Ishikawa (cell line): ENCODE measurements around the gene WIPF3.

Experiments used
- CEBPB ChIP-seq: IDR thresholded peaks from 2 replicates; pipeline ENCODE4 v1.6.1; 2012
- CREB1 ChIP-seq: IDR thresholded peaks from 2 replicates; pipeline ENCODE4 v1.6.1; 2012; ENCODE audit warnings: low read depth
- EGR1 ChIP-seq: IDR thresholded peaks from 2 replicates; pipeline ENCODE4 v1.6.1; 2012
- EP300 ChIP-seq: IDR thresholded peaks from 2 replicates; pipeline ENCODE4 v1.6.1; 2012; ENCODE audit warnings: borderline replicate concordance
- FOXM1 ChIP-seq: IDR thresholded peaks from 2 replicates; pipeline ENCODE4 v1.6.1; 2012; ENCODE audit warnings: low read depth, borderline replicate concordance
- MAX ChIP-seq: IDR thresholded peaks from 2 replicates; pipeline ENCODE4 v1.6.1; 2012
- NFIC ChIP-seq: IDR thresholded peaks from 2 replicates; pipeline ENCODE4 v1.6.1; 2012
- RAD21 ChIP-seq: IDR thresholded peaks from 2 replicates; pipeline ENCODE4 v1.6.1; 2012; ENCODE audit warnings: low read depth
- REST ChIP-seq: IDR thresholded peaks from 2 replicates; pipeline ENCODE4 v1.6.1; 2012; ENCODE audit warnings: low read depth, mild to moderate bottlenecking
- TAF1 ChIP-seq: IDR thresholded peaks from 2 replicates; pipeline ENCODE4 v1.6.1; 2012; ENCODE audit warnings: low read depth, mild to moderate bottlenecking
- TCF12 ChIP-seq: IDR thresholded peaks from 2 replicates; pipeline ENCODE4 v1.6.1; 2012; ENCODE audit warnings: low read depth
- TEAD4 ChIP-seq: IDR thresholded peaks from 2 replicates; pipeline ENCODE4 v1.6.1; 2012
- USF1 ChIP-seq: IDR thresholded peaks from 2 replicates; pipeline ENCODE4 v1.6.1; 2012
- YY1 ChIP-seq: IDR thresholded peaks from 2 replicates; pipeline ENCODE4 v1.6.1; 2012; ENCODE audit warnings: low read depth
- ZBTB7A ChIP-seq: IDR thresholded peaks from 2 replicates; pipeline ENCODE4 v1.6.1; 2012; ENCODE audit warnings: low read depth

Gene WIPF3

GRCh38 chr7:29958667-29959358, 152.5 kb downstream of the WIPF3 start:
- TF ChIP-seq CEBPB (no peak), ZBTB7A (no peak), MAX (no peak), YY1 (no peak), EGR1 (no peak), CREB1 (no peak), REST (no peak), USF1 (no peak), TEAD4 (no peak), TAF1 (no peak), RAD21 (no peak), NFIC (no peak), FOXM1 (no peak), EP300 (no peak), TCF12 (no peak)

- TF ChIP-seq ZBTB7A, result no peak
- TF ChIP-seq CREB1, result no peak
- TF ChIP-seq MAX, result no peak
- TF ChIP-seq YY1, result no peak
- TF ChIP-seq CEBPB, result no peak
- TF ChIP-seq EP300, result no peak
- no peak for TF ChIP-seq NFIC
- no peak for TF ChIP-seq EGR1
- TF ChIP-seq RAD21, result no peak
- no peak for TF ChIP-seq USF1
- TF ChIP-seq FOXM1, result no peak
- TF ChIP-seq REST, result no peak
- no peak for TF ChIP-seq TEAD4
- TF ChIP-seq TAF1, result no peak
- no peak for TF ChIP-seq TCF12
These were observed 155.7 kb downstream of the WIPF3 start for GRCh38 chr7:29962035-29962434.

GRCh38 chr7:29965030-29965429, 158.7 kb downstream of the WIPF3 start:
- no peak for TF ChIP-seq CEBPB
- TF ChIP-seq ZBTB7A, result no peak
- TF ChIP-seq MAX, result no peak
- no peak for TF ChIP-seq NFIC
- no peak for TF ChIP-seq TEAD4
- TF ChIP-seq TCF12, result no peak
- TF ChIP-seq EGR1, result no peak
- no peak for TF ChIP-seq USF1
- TF ChIP-seq EP300, result no peak
- TF ChIP-seq FOXM1, result no peak
- no peak for TF ChIP-seq RAD21
- no peak for TF ChIP-seq YY1
- TF ChIP-seq TAF1, result no peak
- TF ChIP-seq REST, result no peak
- TF ChIP-seq CREB1, result no peak
